ENCODE measurements around the gene INSYN2A.

Gene INSYN2A

GRCh38 chr10:127179612-127180250 lies 16.7 kb downstream of the INSYN2A start:
- H3K4me3 ChIP-seq (ENCODE audit: low read depth, low read length), result no peak overlapping the region
- in situ Hi-C loops (cut with HindIII; ENCODE audit: low sequenced_read_pairs), result no loop called here
- no peak for TF ChIP-seq CTCF (IDR thresholded peaks at IDR 0.05; ENCODE audit: low read depth, low read length)
- DNase-seq (ENCODE audit: low read depth, low spot score), result no peak

GRCh38 chr10:127176649-127177048 lies 19.7 kb downstream of the INSYN2A start:
- no peak overlapping the region for H3K4me3 ChIP-seq (ENCODE audit: low read depth, low read length)
- in situ Hi-C loops (cut with HindIII; ENCODE audit: low sequenced_read_pairs), result no loop called here
- TF ChIP-seq CTCF (IDR thresholded peaks at IDR 0.05; ENCODE audit: low read depth, low read length), result no peak
- DNase-seq (ENCODE audit: low read depth, low spot score), result no peak

- no peak for TF ChIP-seq CTCF (IDR thresholded peaks at IDR 0.05; ENCODE audit: low read depth, low read length)
- no peak overlapping the region for H3K4me3 ChIP-seq (ENCODE audit: low read depth, low read length)
- in situ Hi-C loops (cut with HindIII; ENCODE audit: low sequenced_read_pairs), result no loop called here
- no peak for DNase-seq (ENCODE audit: low read depth, low spot score)
These were observed 20.9 kb downstream of the INSYN2A start for GRCh38 chr10:127175357-127176110.

GRCh38 chr10:127174866-127175265 lies 21.5 kb downstream of the INSYN2A start:
- no peak overlapping the region for H3K4me3 ChIP-seq (ENCODE audit: low read depth, low read length)
- in situ Hi-C loops (cut with HindIII; ENCODE audit: low sequenced_read_pairs), result no loop called here
- no peak for TF ChIP-seq CTCF (IDR thresholded peaks at IDR 0.05; ENCODE audit: low read depth, low read length)
- DNase-seq (ENCODE audit: low read depth, low spot score), result no peak

- no peak for DNase-seq (ENCODE audit: low read depth, low spot score)
- TF ChIP-seq CTCF (IDR thresholded peaks at IDR 0.05; ENCODE audit: low read depth, low read length), result no peak
- in situ Hi-C loops (cut with HindIII; ENCODE audit: low sequenced_read_pairs), result no loop called here
- no peak overlapping the region for H3K4me3 ChIP-seq (ENCODE audit: low read depth, low read length)
These were observed 28.1 kb downstream of the INSYN2A start for GRCh38 chr10:127168261-127168660.

- no peak for DNase-seq (ENCODE audit: low read depth, low spot score)
- in situ Hi-C loops (cut with HindIII; ENCODE audit: low sequenced_read_pairs), result no loop called here
- no peak for TF ChIP-seq CTCF (IDR thresholded peaks at IDR 0.05; ENCODE audit: low read depth, low read length)
- no peak overlapping the region for H3K4me3 ChIP-seq (ENCODE audit: low read depth, low read length)
These were observed 33.5 kb downstream of the INSYN2A start for GRCh38 chr10:127162841-127163240.

Measured in astrocyte of the spinal cord (primary cell).